Ishikawa (cell line): Measurements from ENCODE around the gene CRYAA.
A peak's percentile ranks its signal among the peaks of the same experiment; 100 is the strongest.

Source experiments
- CEBPB ChIP-seq: IDR thresholded peaks from 2 replicates; pipeline ENCODE4 v1.6.1; 2012
- EP300 ChIP-seq: IDR thresholded peaks from 2 replicates; pipeline ENCODE4 v1.6.1; 2012; ENCODE audit warnings: borderline replicate concordance
- RAD21 ChIP-seq: IDR thresholded peaks from 2 replicates; pipeline ENCODE4 v1.6.1; 2012; ENCODE audit warnings: low read depth
- REST ChIP-seq: IDR thresholded peaks from 2 replicates; pipeline ENCODE4 v1.6.1; 2012; ENCODE audit warnings: low read depth, mild to moderate bottlenecking

- TF ChIP-seq REST: no peak
- no peak for TF ChIP-seq CEBPB
- TF ChIP-seq EP300: no peak
- TF ChIP-seq RAD21: peak; percentile 47
These were observed 42.4 kb downstream of the CRYAA start for GRCh38 chr21:43211072-43211759.
